ENCODE measurements around the gene C1QTNF4. TPM values are rescaled to one million over a fixed set of nuclear protein-coding genes. Genes with fewer than 3 reads are reported as not detected.

Gene C1QTNF4
- total and polyA plus RNA-seq, 4 donors, result 0.40 to 1.8 (median 1.1) TPM

DNA sequence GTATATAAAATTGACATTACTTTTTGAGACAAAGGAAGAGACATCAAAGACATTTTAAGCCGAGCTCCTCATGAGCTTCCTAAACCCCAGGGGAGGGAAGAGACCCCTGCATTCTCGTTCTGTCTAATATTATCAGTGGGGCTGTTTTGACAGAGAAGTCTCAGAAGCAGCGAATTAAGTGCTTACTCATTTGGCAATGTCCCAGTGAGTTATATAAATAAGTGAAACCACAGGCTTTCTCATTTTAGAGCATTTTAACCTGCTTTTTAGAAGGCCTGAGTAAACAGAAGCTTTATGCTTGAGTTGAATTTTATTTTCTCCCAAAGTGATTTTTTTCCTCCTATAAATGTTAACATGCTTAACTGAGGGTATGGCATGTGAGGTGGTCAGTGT is 23.2 kb upstream of the C1QTNF4 start:
- no peak for ATAC-seq (ENCODE audit: insufficient read depth, low FRiP score)
- peaks cover 13 to 18% (median 14%) of the 10 kb centered on the region in 4 donors for H3K36me3 ChIP-seq (ENCODE audit: control insufficient read depth in 4 of 4, insufficient read depth in 4 of 4, low read length in 4 of 4)
- 35 to 42% methylated on average over 3 of the region's 3 CpGs for WGBS, 2 donors

DNA sequence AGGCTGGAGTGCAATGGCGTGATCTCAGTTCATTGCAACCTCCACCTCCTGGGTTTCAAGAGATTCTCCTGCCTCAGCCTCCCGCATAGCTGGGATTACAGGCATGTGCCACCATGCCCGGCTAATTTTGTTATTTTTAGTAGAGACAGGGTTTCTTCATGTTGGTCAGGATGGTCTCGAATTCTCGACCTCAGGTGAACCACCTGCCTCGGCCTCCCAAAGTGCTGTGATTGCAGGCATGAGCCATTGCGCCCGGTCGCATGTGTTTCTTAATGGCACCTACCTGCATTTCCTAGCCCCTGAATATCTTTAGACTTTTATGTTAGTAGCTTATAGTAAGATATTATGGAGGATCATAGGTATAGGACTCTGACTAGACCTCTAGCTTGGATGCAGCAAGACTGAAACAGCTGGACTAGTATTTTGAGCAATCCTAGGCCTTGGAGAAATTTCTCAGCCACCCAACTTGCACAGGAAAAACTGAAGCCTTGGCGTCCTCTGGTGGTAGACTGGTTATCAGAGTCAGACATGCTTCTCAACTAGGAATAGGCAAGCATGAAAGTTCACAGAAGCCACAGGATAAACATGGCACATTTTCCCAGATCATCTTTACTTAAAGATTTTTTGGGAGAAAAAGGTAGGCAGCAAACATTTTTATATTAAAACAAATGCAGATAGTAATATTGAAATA is 22.7 kb upstream of the C1QTNF4 start:
- 85 to 89% methylated on average over 10 of the region's 10 CpGs for WGBS, 2 donors
- DNase-seq, result peak; percentile 63 to 84 (median 73)

More for the DNA sequence above, 23.2 kb upstream of the C1QTNF4 start:
- TF ChIP-seq, protein P1, sequence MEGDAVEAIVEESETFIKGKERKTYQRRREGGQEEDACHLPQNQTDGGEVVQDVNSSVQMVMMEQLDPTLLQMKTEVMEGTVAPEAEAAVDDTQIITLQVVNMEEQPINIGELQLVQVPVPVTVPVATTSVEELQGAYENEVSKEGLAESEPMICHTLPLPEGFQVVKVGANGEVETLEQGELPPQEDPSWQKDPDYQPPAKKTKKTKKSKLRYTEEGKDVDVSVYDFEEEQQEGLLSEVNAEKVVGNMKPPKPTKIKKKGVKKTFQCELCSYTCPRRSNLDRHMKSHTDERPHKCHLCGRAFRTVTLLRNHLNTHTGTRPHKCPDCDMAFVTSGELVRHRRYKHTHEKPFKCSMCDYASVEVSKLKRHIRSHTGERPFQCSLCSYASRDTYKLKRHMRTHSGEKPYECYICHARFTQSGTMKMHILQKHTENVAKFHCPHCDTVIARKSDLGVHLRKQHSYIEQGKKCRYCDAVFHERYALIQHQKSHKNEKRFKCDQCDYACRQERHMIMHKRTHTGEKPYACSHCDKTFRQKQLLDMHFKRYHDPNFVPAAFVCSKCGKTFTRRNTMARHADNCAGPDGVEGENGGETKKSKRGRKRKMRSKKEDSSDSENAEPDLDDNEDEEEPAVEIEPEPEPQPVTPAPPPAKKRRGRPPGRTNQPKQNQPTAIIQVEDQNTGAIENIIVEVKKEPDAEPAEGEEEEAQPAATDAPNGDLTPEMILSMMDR (IDR thresholded peaks at IDR 0.05; ENCODE audit: control extremely low read depth, extremely low read depth), result no peak
- Histone ChIP-seq H3K4me3 (no peak overlapping the region), H3K9ac (ENCODE audit: insufficient read depth in 1 of 2, low read length in 2 of 2) (no peak overlapping the region), H3K4me1 (ENCODE audit: control insufficient read depth in 5 of 5, insufficient read depth in 5 of 5, low read length in 5 of 5) (no peaks in the 10 kb centered on the region), H3K9me3 (ENCODE audit: control insufficient read depth in 4 of 4, insufficient read depth in 3 of 4, low read length in 3 of 4) (no peaks in the 10 kb centered on the region), H3K27me3 (ENCODE audit: control insufficient read depth in 3 of 3, insufficient read depth in 3 of 3, low read length in 2 of 3) (no peaks in the 10 kb centered on the region), H3K27ac (ENCODE audit: low read depth in 1 of 2, low read length in 1 of 2) (no peak overlapping the region)
- no peak for DNase-seq

DNA sequence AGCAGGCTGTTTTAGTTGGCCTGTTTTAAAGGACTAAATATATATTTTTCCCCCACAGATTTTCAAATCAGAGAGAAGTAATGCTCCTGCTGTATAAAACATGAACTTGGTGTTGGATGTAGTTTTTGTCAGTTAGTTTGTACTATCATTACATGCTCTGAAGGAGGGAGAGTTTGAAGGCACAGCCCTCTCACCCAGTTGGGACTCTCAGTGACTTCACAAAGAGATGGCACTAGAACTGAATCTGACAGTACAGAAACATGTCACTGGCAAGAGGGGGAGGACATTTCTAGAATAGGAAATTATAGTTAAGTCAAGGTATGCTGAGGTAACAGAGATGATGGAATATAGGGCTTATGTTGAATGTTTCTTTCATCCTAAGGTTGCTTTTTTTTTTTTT is 21.0 kb upstream of the C1QTNF4 start:
- TF ChIP-seq, protein P1 (IDR thresholded peaks at IDR 0.05; ENCODE audit: control extremely low read depth, extremely low read depth), result no peak
- H3K27ac ChIP-seq (ENCODE audit: low read depth in 1 of 2, low read length in 1 of 2), result no peak overlapping the region
- H3K9me3 ChIP-seq (ENCODE audit: control insufficient read depth in 4 of 4, insufficient read depth in 3 of 4, low read length in 3 of 4), result no peaks in the 10 kb centered on the region
- H3K4me1 ChIP-seq (ENCODE audit: control insufficient read depth in 5 of 5, insufficient read depth in 5 of 5, low read length in 5 of 5), result no peaks in the 10 kb centered on the region
- no peaks in the 10 kb centered on the region for H3K27me3 ChIP-seq (ENCODE audit: control insufficient read depth in 3 of 3, insufficient read depth in 3 of 3, low read length in 2 of 3)
- DNase-seq (no peak), ATAC-seq (ENCODE audit: insufficient read depth, low FRiP score) (no peak)
- no peak overlapping the region for H3K4me3 ChIP-seq
- H3K9ac ChIP-seq (ENCODE audit: insufficient read depth in 1 of 2, low read length in 2 of 2), result no peak overlapping the region
- H3K36me3 ChIP-seq (ENCODE audit: control insufficient read depth in 4 of 4, insufficient read depth in 4 of 4, low read length in 4 of 4), result peaks cover under 1 to 9% (median 5%) of the 10 kb centered on the region in 4 donors

More for the DNA sequence above, 22.7 kb upstream of the C1QTNF4 start:
- Histone ChIP-seq H3K9me3 (ENCODE audit: control insufficient read depth in 4 of 4, insufficient read depth in 3 of 4, low read length in 3 of 4) (no peaks in the 10 kb centered on the region), H3K36me3 (ENCODE audit: control insufficient read depth in 4 of 4, insufficient read depth in 4 of 4, low read length in 4 of 4) (peaks cover 12 to 14% (median 13%) of the 10 kb centered on the region in 4 donors), H3K27ac (ENCODE audit: low read depth in 1 of 2, low read length in 1 of 2) (no peak overlapping the region), H3K4me3 (no peak overlapping the region), H3K4me1 (ENCODE audit: control insufficient read depth in 5 of 5, insufficient read depth in 5 of 5, low read length in 5 of 5) (no peaks in the 10 kb centered on the region), H3K9ac (ENCODE audit: insufficient read depth in 1 of 2, low read length in 2 of 2) (no peak overlapping the region), H3K27me3 (ENCODE audit: control insufficient read depth in 3 of 3, insufficient read depth in 3 of 3, low read length in 2 of 3) (no peaks in the 10 kb centered on the region)
- no peak for ATAC-seq (ENCODE audit: insufficient read depth, low FRiP score)
- TF ChIP-seq, protein P1 (IDR thresholded peaks at IDR 0.05; ENCODE audit: control extremely low read depth, extremely low read depth), result peak; percentile 46
